Forelimb muscle (tissue), 1 donor: ENCODE measurements around the gene SERTAD3. TPM values are rescaled to one million over a fixed set of nuclear protein-coding genes. Genes with fewer than 3 reads are reported as not detected.
"Not testable (repeated sequence)": the region's sequence is repeated elsewhere in the genome, so short reads cannot be mapped to it uniquely, and the experiment has no call there.

Experiments used
- DNase-seq: peaks from one replicate; pipeline ENCODE4 v3.0.0-alpha.2; 2013; ENCODE audit warnings: low read depth
- polyA plus RNA-seq: library from polyadenylated mRNA; unstranded; fragments of 120-200 nt; gene quantifications from one replicate; pipeline ENCODE4 v1.2.1, GENCODE V29; 2013; ENCODE audit not compliant: insufficient read length

Gene SERTAD3
- polyA plus RNA-seq, 1 donor, result 52.9 TPM

DNA sequence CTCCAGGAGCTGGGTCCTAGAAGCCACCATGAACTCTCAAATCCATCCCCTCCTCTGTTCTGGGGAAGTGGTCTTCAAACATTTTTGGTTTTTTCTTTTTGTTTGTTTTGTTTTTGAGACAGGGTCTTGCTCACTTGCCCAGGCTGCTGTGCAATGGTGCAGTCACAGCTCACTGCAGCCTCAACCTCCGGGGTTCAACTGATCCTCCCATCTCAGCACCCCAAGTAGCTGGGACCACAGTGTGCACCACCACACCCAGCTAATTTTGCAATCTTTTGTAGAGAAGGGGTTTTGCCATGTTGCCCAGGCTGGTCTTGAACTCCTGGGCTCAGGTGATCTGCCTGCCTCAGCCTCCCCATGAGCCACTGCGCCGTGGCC, 14.5 kb upstream of the SERTAD3 start:
- DNase-seq, result no peak

GRCh38 chr19:40457953-40458596, 13.9 kb upstream of the SERTAD3 start:
- no peak for DNase-seq

GRCh38 chr19:40457048-40457447, 12.9 kb upstream of the SERTAD3 start:
- no peak for DNase-seq

GRCh38 chr19:40453943-40454342, 9.8 kb upstream of the SERTAD3 start:
- DNase-seq, result not testable (repeated sequence)

DNA sequence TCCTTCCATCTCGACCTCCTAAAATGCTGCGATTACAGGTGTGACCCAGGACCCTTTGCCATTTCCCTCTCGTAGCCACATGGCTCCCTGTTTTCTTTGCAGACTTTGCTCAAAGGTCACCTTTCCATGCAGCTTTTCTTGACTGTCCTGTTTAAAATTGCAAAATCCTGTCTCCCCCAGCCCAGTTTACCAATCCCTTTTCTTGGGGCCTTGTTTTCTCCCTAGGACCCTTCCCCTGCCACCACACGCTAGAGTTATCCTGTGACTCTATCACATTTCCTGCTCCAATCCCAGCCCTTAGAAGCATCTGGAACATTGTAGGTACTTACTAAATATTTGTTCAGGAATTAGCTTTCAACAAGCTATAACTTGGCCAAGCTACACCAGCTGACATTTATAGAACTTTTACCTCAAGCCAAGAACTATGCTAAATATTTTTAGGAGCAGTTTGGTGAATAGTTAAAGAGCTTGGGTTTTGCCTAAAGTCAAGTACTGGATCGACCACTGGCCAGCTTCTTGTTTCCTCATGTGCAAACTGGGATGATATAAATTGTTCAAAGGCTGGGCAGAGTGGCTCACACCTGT, 9.1 kb upstream of the SERTAD3 start:
- DNase-seq, result no peak

GRCh38 chr19:40452016-40452415, 7.9 kb upstream of the SERTAD3 start:
- DNase-seq, result no peak

- DNase-seq, result no peak
Observed at GRCh38 chr19:40450664-40451063, 6.5 kb upstream of the SERTAD3 start.

- no peak for DNase-seq
Observed at GRCh38 chr19:40449506-40449905, 5.4 kb upstream of the SERTAD3 start.

DNA sequence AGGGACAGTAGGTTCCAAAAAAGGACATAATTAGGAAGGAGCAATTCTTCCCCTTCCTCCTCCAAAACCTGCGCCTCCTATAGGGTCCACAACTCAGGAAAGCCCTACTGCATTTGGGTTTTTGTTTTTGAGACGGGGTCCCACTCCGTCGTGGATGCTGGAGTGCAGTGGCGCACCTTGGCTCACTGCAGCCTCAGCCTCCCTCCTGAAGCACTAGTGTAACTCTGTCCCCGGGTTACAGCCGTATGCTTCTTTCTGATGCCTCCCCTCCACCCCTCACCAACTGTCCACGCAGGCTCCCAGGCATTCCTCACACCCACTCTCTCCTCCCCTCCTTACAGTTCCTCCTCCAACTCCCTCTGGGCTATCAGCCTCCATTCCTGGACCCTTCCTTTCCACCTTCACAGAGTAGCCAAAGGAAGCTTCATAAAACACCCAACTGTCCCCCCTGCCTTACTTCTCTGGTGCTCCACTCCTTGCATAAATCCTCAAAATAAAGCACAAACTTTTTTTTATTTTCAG, 2.2 kb upstream of the SERTAD3 start:
- DNase-seq, result no peak

- DNase-seq, result no peak
Observed at GRCh38 chr19:40445780-40446262, 1.7 kb upstream of the SERTAD3 start.

DNA sequence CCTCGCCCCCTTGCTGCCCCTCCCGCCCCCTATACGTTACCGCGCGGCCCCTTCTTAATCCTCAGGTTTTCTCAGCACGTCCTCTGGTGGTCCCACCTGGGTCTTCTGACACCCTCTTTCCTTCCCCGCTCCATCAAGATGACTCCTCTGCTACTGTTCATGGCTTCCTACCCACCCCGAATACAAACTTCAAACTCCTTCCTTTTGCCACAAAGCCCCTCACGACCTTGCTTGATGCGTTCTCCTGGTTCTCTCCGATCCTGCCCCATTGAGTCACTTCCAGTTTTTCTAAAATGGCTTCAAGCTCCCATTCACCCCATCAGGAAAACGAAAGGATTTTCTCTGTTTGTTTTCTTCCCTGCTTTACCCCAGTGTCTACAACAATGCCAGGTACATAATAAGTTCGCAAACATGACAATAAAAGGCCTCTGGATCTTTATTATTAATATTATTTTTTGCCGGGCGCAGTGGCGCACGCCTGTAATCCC, 734 bp upstream of the SERTAD3 start:
- no peak for DNase-seq

DNA sequence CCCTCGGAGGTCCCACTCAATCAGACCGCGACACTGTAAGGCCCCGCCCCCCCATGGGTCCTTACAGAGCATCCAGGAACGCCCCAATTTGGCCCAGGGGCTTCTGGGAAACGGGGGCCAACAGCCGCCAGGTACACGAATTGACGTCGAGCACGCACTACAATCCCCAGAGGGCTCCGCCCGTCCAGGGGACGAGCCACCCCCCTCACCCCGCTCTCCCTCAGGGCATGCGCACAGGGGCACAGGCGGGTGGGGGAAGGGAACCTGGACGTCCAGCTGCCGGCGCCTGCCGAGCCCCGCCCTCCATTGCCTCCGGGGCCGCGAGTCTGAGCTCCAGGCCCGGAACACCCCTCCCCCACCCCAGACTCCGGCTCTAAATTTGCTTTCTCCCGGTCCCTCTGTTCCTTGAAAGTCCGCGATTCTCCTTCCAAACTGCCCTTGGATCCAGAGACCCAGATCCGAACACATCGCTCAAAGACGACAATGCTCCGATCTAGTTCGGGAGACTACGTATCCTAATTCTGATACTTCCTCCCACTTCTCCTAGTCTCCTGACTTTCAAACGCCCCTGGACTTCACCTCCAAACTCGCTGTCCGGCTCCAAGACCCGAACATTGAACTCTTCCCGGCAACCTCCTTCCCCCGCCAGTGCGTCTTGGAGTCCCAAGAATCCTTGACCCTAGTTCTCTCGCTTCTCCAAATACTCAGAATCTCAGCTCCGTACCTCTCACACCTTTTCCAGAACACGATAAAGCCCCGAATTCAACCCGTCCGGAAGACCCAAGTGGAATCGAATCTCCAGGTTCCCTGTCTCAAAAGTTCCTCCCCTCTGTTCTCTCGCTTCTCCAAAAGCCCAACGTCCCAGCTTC, 770 bp downstream of the SERTAD3 start:
- DNase-seq, result peak; percentile 95

- no peak for DNase-seq
Observed at GRCh38 chr19:40442328-40443130, 1.6 kb downstream of the SERTAD3 start.

DNA sequence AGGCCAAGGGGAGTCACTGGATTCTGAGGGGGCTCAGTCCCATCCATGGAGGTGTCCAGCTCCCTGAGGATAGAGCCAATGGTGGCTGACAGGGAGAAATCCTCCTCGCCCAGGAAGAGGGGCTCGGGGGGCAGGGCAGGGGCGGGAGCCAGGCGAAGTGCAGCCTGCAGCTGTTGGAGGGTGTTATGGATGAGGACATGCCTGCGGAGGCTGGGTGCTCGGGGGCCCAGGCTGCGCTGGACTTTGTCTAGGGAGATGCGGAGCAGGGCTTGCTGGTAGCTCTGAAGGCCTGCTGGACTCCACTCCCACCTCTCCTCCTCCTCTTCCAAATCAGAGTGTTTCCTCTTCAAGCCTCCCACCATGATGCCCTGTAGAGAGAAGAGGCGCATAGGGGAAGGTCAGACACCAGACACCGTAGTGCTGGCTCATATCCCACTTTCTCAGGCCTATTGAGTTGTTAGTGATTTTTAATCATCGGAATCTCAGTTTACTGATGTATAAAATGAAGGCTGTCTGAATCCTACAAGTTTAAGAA, 2.3 kb downstream of the SERTAD3 start:
- DNase-seq, result no peak

- DNase-seq, result no peak
Observed at GRCh38 chr19:40438284-40438683, 5.9 kb downstream of the SERTAD3 start.

- DNase-seq, result peak; percentile 80
Observed at GRCh38 chr19:40433391-40434216, 10.5 kb downstream of the SERTAD3 start.

GRCh38 chr19:40432760-40433159, 11.4 kb downstream of the SERTAD3 start:
- DNase-seq, result not testable (repeated sequence)

GRCh38 chr19:40431698-40432097, 12.4 kb downstream of the SERTAD3 start:
- no peak for DNase-seq

DNA sequence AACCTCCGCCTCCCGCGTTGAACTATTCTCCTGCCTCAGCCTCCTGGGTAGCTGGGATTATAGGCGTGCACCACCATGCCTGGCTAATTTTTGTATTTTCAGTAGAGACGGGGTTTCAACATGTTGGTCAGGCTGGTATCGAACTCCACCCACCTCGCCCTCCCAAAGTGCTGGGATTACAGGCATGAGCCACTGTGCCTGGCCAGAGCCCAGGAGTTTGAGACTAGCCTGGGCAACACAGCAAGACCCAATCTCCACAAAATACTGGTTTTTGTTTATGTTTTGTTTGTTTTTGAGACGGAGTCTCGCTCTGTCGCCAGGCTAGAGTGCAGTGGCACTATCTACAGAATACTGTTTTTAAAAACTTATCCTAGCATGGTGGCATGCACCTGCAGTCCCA, 13.9 kb downstream of the SERTAD3 start:
- not testable (repeated sequence) for DNase-seq

- DNase-seq, result not testable (repeated sequence)
Observed at GRCh38 chr19:40428197-40428596, 15.9 kb downstream of the SERTAD3 start.
